ENCODE data around the gene PARVG.

- no peak for TF ChIP-seq TRIM28 (IDR thresholded peaks at IDR 0.05; ENCODE audit: borderline replicate concordance, low read length)
- no peak for TF ChIP-seq KLF10 (tag by site-specific recombination; IDR thresholded peaks at IDR 0.05)
- no peak for TF ChIP-seq ZNF513 (tag by site-specific recombination; IDR thresholded peaks at IDR 0.05)
- TF ChIP-seq ZFP37 (tag by site-specific recombination; IDR thresholded peaks at IDR 0.05) = no peak
- TF ChIP-seq CTCF (tag by site-specific recombination; IDR thresholded peaks at IDR 0.05) = no peak
- no peak for TF ChIP-seq REPIN1 (tag by site-specific recombination; IDR thresholded peaks at IDR 0.05; ENCODE audit: low read depth)
- no peak for TF ChIP-seq ZBTB7A (tag by site-specific recombination; IDR thresholded peaks at IDR 0.05; ENCODE audit: low read depth)
- TF ChIP-seq, protein P1, sequence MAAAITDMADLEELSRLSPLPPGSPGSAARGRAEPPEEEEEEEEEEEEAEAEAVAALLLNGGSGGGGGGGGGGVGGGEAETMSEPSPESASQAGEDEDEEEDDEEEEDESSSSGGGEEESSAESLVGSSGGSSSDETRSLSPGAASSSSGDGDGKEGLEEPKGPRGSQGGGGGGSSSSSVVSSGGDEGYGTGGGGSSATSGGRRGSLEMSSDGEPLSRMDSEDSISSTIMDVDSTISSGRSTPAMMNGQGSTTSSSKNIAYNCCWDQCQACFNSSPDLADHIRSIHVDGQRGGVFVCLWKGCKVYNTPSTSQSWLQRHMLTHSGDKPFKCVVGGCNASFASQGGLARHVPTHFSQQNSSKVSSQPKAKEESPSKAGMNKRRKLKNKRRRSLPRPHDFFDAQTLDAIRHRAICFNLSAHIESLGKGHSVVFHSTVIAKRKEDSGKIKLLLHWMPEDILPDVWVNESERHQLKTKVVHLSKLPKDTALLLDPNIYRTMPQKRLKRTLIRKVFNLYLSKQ (tag by site-specific recombination; IDR thresholded peaks at IDR 0.05; ENCODE audit: borderline replicate concordance) = no peak
Measured at GRCh38 chr22:44187652-44188230, 7.0 kb downstream of the PARVG start.
